NCI-H446 (cell line): ENCODE measurements around the gene RPL6.
"Not testable (repeated sequence)": the region's sequence is repeated elsewhere in the genome, so short reads cannot be mapped to it uniquely, and the experiment has no call there.

Source experiments
- DNase-seq, 2 experiments: peaks; one replicate each; lab custom pipeline; 2025; lab: John Stamatoyannopoulos, UW

Gene RPL6

GRCh38 chr12:112419297-112420133, 10.1 kb upstream of the RPL6 start:
- peak in 1 of 2 experiments; percentile 37 for DNase-seq

GRCh38 chr12:112418608-112419296, 9.3 kb upstream of the RPL6 start, which contains the start of gene PTPN11:
TSS of gene PTPN11 (plus strand) at chr12:112418947. CDS start at chr12:112419112, 165 bp downstream.
- peak; percentile 14 to 69 for DNase-seq

DNA sequence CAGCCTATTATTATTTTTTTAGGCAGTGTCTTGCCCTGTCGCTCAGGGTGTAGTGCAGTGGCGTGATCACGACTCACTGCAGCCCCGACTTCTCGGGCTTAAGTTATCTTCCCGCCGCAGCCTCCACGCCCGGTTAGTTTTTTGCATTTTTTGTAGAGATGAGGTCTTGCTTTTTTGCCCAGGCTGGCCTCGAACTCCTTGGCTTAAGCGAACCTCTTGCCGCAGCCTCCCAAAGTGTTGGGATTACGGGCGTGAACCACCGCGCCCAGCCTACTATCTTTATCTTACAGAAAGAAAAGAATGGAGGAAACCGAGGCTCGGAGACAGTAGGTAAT, 8.8 kb upstream of the RPL6 start:
- no peak for DNase-seq

DNA sequence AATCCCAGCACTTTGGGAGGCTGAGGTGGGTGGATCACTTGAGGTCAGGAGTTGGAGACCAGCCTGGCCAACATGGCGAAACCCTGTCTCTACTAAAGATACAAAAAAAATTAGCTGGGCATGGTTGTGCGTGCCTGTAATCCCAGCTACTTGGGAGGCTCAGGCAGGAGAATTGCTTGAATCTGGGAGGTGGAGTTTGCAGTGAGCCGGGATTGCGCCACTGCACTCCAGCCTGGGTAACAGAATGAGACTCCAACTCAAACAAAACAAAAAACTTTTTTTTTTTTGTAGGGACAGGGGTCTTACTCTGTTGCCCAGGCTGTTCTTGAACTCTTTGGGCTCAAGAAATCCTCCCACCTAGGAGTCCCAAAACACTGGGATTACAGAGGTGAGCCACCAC, 6.1 kb upstream of the RPL6 start:
- DNase-seq = not testable (repeated sequence)

- no peak for DNase-seq
These were observed 4.6 kb upstream of the RPL6 start for GRCh38 chr12:112413855-112414625.

DNA sequence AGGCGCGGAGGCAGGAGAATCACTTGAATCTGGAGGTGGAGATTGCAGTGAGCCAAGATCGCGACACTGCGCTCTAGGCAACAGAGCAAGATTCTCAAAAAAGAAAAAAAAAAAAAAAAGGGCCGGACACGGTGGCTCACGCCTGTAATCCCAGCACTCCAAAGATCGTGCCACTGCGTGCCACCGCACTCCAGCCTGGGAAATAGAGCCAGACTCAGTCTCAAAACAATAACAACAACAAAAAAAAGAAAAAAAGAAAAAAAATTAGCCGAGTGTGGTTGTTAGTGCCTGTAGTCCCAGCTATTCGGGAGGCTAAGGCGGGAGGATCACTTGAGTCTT, 470 bp upstream of the RPL6 start:
- no peak for DNase-seq

DNA sequence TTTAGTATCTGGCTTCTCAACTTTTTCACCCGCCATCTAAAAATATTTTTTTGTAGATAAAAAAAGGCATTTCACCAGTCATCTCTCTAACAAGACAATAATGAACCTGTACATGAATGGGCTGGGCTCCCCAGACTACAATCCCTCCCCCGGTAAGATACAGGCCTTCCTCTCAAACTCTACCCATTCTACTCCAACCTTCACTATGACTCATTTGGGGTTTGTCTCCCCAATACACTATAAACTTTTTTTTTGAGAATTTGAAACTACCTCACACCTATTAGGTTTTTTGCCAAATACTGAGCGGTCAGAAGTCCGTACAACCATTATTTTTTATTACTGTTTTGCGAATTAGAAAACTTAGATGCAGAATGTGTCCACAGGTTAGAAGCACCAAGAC, 784 bp downstream of the RPL6 start:
- no peak for DNase-seq

GRCh38 chr12:112407683-112408082, 1.7 kb downstream of the RPL6 start:
- not testable (repeated sequence) for DNase-seq

DNA sequence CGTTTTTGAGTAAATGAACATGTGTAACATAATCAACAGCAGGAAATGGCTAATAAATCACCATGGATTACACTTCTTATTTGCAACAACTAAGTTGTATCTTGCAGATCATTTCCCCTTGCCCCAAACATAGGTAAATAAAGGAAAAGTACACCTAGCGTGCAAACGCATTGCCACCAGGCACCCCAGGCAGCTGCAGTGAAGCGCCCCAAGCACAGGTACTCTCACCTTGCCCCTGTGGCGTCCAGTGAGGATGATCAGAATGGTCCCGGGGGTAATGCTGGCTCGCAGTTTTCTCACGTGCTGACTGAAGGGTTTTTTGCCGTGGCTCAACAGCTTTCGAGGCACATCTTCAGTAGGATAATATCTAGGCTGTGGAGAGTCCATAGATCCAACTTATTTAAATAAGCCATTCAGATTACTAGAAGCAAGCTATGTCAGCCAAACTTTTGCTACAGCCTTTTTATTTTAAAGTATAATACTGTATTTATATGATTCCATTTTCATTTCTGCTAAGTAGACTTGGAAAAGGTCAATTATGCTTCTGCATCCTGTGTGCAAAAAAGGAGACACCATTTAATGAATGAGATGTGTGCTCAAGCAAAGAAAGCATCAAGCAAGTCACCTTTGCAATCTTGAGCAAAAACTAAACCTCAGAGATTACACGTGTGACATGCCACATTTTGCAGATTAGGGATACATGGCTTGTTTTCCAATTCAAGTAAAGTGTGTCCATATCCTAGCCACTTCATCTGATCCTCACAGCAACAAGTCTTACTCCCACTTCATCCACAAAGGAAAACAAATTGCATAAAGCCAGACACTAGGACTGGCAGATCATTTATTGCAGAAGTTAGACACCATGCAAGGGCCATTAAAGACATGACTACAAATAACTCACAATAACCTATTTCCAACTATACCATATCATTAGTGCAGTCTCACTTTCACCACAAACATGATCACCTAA, 2.6 kb downstream of the RPL6 start:
- no peak for DNase-seq

DNA sequence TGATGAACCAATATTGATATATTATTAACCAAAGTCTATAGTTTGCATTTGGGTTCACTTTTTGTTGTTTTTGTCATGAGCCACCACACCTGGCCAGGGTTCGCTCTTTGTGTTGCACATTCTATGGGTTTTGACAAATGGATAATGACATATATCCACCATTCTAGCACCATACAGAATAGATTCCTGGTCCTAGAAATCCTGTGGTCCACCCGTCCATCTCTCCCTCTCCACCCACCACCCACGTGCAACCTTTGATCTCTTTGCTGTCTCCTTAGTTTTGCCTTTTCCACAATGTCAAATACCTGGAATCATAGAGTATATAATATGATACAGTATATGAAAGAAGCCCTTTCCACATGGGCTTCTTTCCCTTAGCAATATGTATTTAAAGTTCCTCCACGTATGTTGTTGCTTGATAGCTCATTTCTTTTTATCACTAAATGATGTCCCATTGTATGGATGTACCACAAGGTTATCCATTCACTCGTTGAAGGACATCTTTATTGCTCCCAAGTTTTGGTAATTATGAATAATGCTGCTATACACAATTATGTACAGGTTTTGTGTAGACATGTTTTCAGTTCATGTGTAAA, 7.4 kb downstream of the RPL6 start:
- DNase-seq = no peak

GRCh38 chr12:112401054-112401453, 8.4 kb downstream of the RPL6 start:
- no peak for DNase-seq

DNA sequence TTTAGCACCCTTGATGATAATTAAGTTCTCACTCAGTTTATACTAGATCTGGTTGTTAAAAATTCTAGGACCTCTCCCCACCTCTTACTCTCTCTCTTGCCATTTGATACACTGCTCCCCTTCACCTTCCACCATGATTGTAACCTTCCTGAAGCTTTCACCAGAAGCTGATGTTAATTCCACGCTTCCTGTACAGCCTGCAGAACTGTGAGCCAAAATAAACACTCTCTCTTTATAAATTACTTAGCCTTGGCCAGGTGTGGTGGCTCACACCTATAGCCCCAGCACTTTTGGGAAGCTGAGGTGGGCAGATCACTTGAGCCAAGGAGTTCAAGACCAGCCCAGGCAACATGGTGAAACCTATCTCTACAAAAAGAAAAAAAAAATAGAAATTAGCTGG, 16.1 kb downstream of the RPL6 start:
- DNase-seq = no peak

DNA sequence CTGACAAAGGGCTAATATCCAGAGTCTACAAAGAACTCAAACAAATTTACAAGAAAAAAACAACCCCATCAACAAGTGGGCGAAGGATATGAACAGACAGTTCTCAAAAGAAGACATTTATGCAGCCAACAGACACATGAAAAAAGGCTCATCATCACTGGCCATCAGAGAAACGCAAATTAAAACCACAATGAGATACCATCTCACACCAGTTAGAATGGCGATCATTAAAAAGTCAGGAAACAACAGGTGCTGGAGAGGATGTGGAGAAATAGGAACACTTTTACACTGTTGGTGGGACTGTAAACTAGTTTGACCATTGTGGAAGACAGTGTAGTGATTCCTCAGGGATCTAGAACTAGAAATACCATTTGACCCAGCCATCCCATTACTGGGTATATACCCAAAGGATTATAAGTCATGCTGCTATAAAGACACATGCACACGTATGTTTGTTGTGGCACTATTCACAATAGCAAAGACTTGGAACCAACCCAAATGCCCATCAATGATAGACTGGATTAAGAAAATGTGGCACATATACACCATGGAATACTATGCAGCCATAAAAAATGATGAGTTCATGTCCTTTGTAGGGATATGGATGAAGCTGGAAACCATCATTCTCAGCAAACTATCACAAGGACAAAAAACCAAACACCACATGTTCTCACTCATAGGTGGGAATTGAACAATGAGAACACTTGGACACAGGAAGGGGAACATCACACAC, 19.3 kb downstream of the RPL6 start:
- not testable (repeated sequence) for DNase-seq

- DNase-seq = no peak
These were observed 20.2 kb downstream of the RPL6 start for GRCh38 chr12:112389228-112389627.

- no peak for DNase-seq
These were observed 22.7 kb downstream of the RPL6 start for GRCh38 chr12:112386726-112387125.

- no peak for DNase-seq
These were observed 26.5 kb downstream of the RPL6 start for GRCh38 chr12:112382866-112383265.

DNA sequence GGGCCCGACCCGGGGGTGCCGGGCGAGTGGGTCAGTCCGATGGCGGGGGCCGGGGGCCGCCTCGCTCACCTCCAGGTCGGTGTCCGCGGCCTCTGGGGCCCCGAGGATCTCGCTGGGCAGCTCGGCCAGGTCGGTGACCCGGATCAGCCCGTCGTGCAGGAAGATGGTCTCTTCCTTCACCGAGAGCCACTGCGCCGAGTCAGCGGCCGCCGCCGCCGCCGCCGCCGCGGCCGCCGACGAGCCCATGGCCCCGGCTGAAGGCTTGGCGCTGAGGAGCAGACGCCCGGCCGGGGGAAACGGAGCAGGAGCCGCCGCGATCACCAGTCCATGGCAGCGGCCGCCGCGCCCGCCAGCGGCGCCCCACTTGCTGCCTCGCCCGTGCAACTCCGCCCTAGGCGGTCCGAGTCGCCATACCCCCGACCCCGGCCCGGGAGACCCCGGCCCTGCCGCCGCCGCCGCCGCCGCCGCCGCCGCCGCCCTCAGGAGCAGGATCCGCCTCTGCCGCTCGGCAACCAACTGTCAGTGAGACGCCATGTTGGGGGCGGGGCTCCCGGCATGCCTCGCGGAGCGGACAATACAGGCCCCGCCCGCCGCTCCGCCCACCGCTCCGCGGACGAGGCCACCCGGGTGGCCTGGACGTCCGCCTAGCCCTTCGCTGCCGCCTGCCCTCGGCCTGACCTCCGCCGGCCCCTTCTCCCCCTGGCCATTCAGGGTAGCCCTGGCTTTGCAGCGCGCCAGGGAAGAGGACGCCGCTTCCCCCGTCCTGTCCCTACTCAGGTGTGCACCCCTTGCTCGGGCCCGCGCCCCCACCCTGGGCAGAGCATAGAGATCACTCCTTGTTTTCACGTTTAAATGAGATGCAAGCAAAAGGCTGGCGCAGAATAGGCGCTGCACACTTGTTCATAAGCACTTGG, 27.3 kb downstream of the RPL6 start, which contains the start of gene HECTD4:
Gene HECTD4, minus strand, starts transcription at position 549 of the 914 bp plus-strand sequence. Its CDS starts 303 bp downstream, at position 246.
- DNase-seq = peak; percentile 66 to 89

DNA sequence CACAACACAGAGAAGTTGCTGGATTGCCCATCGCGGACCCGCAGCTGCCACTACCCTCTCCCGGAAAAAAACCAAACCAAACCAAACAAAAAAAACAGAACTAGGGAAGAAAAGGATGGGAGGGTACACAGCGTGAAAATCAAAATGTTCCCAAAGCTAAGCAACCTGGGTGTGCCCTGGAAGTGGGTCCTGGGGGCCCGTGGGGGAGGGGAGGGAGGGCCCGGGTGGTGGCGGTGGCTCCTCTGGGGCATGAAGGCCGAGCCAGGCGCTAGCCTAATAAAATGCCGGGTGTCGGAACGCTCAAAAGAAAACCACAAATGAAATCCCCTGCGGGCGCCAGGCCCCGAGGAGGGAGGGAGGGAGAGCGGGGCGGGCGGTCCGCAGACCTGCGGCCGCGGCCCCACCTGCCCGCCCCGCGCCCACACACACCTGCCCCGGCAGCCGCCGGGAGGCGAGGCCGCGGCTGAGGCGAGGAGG, 28.0 kb downstream of the RPL6 start:
- DNase-seq = no peak
